ENCODE data around the gene VSTM4.

VSTM4 gene

DNA sequence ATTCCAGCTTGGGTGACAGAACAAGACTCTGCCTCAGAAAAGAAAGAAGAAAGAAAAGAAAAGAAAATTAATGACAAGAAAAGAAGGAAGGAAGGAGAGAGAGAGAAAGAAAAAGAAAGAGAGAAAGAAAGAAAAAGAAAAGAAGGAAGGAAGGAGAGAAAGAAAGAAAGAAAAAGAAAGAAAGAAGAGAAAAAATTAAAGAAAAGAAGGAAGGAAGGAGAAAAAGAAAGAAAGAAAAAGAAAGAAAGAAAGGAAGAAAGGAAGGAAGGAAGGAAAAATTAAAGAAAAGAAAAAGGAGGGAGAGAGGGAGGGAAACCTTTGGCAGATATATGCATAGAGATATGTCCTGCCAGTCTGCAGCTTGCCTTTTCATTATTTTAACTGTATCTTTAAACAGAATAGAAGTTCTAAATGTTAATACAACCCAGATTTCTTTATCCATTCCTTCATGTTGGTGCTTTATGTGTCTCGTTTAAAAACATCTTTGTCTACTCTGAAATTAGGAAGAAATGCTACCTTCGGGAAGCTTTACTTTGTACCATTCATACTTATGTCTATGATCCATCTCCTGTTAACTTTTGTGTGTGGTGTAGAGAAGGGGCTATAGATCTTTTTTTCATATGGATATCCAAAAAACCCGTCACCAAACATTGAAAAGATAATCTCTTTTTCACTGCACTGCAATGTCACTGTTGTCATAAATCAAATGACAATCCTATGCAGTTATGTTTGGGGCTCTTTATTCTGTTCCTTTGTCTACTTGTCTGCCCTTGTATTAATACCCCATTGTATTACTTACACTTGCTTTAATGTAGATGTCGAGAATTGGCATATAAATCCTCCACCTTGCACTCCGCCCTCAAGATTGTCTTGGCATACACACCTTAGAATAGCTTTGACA lies 70.8 kb downstream of the VSTM4 start:
- DNase-seq, result no peak

DNA sequence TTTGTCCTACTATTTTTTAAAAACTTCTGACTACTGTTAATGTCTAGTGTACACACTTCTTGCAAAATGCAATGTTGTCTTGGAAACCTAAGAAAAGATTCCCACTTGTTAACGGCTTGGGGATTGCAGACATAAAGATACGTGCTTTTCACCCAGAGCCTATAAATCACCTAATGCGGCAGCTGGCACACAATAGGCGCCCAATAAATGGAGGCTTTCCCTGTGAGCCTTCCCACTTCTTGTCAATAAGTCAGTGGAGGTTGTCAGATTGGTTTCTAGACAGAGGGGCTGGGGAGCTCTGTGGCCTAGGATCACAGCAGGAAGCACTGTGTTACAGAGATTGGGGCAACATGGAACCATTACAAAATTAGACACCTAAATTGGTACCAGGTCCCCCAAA lies 74.7 kb downstream of the VSTM4 start:
- no peak for DNase-seq

DNA sequence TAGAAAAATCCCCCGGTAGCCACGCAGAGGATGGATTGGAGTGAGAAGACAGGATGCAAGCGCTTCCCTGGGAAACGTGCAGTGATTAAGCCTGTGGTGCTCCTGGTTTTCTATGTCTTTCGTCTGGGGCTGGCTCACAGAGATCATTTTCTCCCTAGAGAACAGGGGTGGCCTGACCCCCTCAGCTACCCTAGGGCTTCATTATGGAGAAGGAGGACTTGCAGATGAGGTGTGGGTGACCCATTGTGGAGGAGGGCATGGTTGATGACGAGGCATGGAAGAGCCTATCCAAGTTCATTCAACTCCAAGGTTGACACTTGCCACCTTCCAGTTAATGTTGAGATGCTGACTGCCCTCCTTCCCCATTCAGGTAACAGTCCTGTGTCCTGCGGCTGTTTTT lies 75.9 kb downstream of the VSTM4 start:
- DNase-seq, result no peak

GRCh38 chr10:49038711-49039110 lies 76.6 kb downstream of the VSTM4 start:
- no peak for DNase-seq

DNA sequence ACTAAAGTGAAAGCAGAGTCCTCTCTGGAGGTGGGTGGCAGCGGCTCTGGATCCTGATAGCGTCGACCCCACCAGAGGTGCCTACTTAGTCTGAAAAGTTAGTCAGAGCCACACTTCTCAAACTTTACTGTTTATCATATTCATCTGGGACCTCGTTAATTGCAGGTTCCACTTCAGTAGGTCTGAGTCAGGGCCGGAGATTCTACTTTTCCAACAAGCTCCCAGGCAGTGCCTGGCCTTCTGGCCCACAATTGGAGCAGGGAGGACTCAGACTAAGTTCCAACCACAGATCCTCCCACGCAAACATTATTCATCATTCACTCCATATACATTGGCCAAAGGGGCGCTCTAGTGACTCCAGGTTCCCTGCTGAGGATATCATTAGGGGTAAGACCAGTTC lies 78.1 kb downstream of the VSTM4 start:
- DNase-seq, result no peak

GRCh38 chr10:49036638-49037037 lies 78.7 kb downstream of the VSTM4 start:
- DNase-seq, result no peak

DNA sequence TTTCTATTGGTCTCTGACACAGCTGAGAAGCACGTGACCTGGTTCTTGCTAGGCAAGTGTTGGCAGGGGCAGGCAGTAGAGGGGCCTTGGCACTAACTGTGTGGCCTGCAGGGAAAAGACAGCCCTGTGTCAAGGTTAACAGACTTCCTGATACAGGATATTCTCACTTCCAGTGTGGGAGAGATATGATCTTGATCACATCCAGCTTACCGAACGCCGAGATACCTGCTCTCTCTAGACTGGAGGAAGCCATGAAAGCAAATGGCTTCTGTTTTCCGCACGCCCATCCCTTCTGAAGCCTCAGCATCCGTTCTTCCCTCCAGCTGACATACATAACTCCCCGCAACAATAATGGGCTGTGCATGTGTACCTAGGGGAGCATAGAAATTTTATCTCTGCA lies 79.4 kb downstream of the VSTM4 start:
- no peak for DNase-seq

DNA sequence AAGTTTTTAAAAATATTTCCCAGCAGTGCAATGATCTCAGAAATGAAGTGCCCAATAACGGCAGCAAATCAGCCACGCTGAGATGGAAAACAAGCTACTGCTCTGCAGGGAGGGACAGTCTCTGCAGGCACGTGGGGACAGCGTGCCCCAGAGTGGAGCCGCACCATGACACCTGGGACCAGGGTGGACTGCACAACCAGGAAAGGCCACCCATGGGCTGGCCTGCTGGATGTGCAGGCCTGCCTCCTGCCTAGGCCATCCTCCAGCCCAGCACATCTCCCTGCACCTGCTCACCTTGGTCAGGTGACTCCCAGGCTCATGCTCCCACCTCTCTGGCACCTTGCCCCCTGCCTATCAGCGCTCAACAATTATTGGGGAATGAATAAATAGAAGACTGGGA lies 80.4 kb downstream of the VSTM4 start:
- no peak for DNase-seq

- no peak for DNase-seq
These were observed 81.4 kb downstream of the VSTM4 start for GRCh38 chr10:49033939-49034338.

DNA sequence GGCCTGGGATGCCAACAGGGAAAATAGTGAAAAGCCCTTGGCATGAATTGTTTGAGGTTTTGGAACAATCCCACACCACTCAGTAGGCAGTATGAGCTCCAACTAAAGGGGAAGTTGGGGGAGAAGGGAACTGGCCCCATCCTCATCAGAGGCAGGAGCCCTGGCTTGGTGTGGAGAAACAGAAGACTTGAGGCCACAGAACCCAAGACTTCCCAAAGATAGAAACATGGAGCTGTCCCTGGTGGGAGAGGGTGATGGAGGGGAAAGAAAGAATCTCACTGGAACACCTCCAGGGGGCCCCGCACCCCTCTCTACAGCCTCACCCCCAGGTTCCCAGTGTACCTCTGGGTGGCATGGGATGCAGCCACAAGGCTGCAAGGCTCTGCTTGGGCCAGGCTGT lies 85.7 kb downstream of the VSTM4 start:
- DNase-seq, result no peak

GRCh38 chr10:49028639-49029038 lies 86.7 kb downstream of the VSTM4 start:
- DNase-seq, result no peak

DNA sequence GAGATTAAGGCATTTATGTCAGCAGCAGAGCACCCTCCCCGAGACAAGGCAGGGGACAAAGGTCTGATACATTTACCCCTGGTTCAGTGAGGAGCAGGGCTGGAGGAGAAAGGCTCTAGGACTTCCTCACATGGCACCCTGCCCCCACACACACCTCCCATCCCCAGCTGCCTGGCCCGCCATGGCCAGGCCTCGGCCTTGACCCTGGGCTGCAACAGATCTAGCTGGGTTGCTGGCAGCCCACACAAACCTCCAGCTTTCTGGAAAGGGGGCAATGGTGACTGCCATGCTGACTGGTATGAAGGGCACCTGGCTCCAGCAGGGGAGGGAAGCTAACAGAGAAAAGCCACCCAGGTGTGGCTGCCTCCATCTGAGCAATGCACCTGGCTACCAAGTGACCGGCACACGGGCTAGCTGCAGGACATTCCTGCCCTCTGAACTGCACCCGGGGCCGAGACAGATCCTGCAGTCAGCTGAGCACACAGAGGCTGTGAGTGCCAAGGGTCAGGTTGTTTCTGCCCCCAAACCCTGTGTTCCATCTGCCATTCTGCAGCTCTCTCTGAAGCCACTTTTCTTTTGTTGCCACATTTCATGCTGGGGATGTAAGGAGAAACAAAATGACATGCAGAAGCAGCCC lies 89.9 kb downstream of the VSTM4 start:
- no peak for DNase-seq

DNA sequence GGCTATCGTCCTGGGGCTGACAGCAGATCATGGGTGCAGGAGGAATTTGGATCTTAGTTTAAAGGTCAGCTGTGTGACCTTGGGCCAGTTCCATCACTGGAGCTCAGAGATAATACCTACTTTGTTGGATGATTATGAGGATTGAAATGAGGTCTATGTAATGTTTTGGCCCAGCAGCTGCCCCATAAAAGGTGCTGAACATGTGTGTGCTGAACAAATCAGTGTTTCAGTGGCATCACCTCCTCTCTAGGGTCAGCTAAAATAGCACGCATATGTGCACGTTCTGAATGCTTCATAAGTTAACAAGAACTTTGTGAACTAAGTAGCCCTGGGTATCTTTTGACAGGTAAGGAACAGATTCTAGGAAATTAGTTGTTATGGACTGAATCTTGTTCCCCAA lies 90.8 kb downstream of the VSTM4 start:
- no peak for DNase-seq

DNA sequence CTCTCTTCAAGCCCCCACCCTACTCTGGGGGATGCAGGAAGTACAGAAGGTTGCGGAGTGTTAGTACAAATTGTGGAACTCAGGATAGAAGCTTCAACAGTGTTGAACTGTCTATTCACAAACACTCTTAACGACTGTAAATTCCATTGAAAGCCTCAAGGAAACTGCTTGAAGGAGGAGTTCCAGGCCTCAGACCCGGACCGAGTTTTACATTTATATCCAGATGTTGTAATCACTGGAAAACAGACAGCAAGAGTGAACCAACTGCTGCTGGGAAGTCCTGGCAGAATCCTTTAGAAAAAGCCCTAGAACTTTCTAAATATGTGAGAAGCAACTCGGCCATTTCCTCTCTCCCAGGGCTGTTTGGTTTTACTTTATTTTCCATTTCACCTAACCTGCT lies 91.6 kb downstream of the VSTM4 start:
- no peak for DNase-seq

DNA sequence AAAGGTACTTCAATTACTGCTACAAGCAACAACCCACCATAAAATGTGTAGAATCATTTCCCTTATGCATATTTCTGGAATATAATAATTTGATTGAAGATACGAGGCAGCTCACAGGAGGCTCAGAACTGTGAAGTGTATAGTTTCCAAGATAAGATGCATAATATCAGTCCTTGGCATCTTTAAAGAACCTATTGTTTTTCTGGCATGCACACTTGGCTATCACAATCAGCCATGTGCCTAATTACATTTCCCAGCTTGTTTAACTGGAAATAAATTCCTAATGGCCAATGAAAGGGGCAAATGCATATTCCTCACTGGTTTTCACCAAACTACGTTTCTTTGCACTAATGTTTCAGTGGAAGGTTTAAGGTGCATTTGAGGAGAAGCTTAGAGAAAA lies 92.3 kb downstream of the VSTM4 start:
- no peak for DNase-seq

DNA sequence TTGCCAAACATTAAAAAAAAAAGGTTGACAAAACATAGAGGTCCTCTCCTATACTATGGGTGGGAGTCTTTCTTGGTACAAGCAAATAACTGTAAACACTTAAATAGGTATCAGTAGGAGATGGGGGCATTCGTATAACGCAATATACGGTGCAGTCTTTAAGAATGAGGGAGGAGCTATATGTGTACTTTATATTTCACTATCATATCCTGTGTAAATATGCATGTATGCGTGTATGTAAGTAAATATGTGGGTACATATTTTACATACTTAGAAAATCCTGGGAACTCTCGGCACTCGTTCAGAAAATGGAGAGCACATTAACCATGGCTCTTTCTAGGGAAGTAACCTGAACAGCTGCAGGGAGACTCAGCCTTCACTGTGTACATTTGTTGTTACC lies 93.6 kb downstream of the VSTM4 start:
- no peak for DNase-seq

DNA sequence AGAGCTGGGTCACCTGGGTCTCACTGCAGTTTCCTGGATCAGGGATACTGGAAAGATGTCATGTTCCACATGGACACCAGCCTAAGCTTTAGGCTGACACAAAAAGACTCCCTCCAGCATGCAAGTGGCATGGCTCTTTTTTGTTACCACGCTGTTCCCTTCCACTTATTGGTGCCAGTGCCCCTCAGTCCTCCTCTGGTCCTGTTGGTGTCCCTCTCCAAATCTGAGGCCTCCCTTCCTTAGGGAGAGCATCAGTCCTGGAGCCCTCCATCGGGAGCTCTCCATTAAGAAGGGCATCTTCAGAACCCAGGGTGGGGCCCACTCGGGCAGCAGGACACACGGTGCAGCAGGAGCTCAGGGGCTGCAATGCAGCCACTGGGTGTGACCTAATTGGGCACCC lies 99.6 kb downstream of the VSTM4 start:
- no peak for DNase-seq

DNA sequence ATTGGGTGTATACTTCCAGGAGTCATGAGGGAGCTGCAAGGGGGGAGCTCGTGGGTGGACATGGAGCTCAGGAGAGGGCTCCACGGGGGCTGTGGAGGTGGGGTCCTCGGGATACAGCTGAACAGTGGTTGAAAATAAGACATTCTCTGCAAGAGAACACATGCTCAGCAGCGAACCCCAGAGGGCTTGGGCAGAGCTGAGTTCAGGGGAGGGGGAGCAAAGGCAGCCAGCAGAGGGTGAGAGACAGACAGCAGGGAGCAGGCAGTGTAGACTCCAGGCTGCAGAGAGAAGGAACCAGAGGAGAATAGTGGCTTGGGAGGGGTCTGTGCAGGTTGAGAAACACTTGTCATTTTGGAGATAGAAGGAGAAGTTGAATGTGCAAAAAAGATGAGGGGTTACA lies 102.7 kb downstream of the VSTM4 start:
- no peak for DNase-seq

- DNase-seq, result no peak
These were observed 103.6 kb downstream of the VSTM4 start for GRCh38 chr10:49011756-49012155.

- no peak for DNase-seq
These were observed 104.5 kb downstream of the VSTM4 start for GRCh38 chr10:49010865-49011264.

- DNase-seq, result no peak
These were observed 105.0 kb downstream of the VSTM4 start for GRCh38 chr10:49010295-49010694.

- DNase-seq, result peak; percentile 31
These were observed 105.9 kb downstream of the VSTM4 start for GRCh38 chr10:49009199-49009979.

DNA sequence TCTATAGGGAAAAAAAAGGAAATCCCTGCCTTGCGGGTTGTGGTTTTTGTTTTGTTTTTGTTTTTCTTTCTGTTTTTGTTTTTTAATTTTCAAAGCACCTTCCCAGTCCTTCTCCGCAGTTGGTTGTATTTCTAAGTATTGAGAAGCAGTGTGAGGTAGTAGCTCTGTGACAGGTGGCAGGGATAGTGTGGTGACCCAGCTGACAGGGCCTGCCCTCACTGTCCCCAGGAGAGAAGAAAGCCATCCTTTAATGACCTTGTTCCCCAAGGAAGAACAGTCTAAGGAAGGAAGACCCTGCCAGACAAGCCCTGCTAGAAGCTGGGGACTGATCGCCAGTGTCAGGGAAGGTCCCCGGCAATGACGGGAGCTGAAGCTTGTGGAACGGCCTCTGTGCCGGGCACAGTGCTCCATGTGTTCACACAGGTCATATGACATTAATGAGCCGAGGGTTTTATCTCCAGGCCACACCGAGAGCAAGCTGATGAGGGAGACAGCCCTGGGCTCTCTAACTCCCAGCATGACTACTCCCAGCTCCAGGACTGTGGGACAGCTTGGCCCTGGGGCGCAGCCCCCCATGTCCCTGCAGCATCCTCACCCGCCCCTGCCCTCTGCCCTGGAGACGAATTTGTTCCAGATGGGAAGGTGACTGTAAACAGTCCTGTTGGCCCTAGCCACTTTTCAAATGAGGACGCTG lies 106.7 kb downstream of the VSTM4 start:
- no peak for DNase-seq

All from right kidney (tissue), 1 donor.